Fibroblast of the aortic adventitia (primary cell): ENCODE measurements around the gene NRXN3. TPM values are rescaled to one million over a fixed set of nuclear protein-coding genes. Genes with fewer than 3 reads are reported as not detected.

Experiments
- DNase-seq: peaks from one replicate; pipeline ENCODE4 v3.0.0-alpha.2; 2010; ENCODE audit warnings: low read depth
- H3K4me3 ChIP-seq: 2 replicates; pipeline ENCODE4 v1.5.1; 2011; ENCODE audit warnings: low read depth, mild to moderate bottlenecking, control low read depth, low read length, moderate library complexity
- CTCF ChIP-seq: IDR thresholded peaks from 2 replicates; pipeline ENCODE4 v1.5.1; 2011; ENCODE audit warnings: mild to moderate bottlenecking, low read length, control low read depth, inconsistent platforms; ENCODE audit not compliant: insufficient read depth
- total RNA-seq: library from RNA; depleted of rRNA; stranded (reverse); fragments of >200 nt; gene quantifications from 2 replicates; pipeline ENCODE4 v1.2.3, GENCODE V29; 2012; ENCODE audit warnings: low replicate concordance

The NRXN3 gene
- total RNA-seq, 1 donor, result 0.18 TPM

- no peak for TF ChIP-seq CTCF
- H3K4me3 ChIP-seq, result no peak overlapping the region
- no peak for DNase-seq
Observed at GRCh38 chr14:79285263-79285662, 1115.1 kb downstream of the NRXN3 start.

- H3K4me3 ChIP-seq, result no peak overlapping the region
- no peak for TF ChIP-seq CTCF
- DNase-seq, result no peak
Observed at GRCh38 chr14:79287976-79288375, 1117.8 kb downstream of the NRXN3 start.

- no peak for TF ChIP-seq CTCF
- H3K4me3 ChIP-seq, result no peak overlapping the region
- no peak for DNase-seq
Observed at GRCh38 chr14:79293482-79294177, 1123.5 kb downstream of the NRXN3 start.

GRCh38 chr14:79294499-79294898, 1124.3 kb downstream of the NRXN3 start:
- DNase-seq, result no peak
- no peak overlapping the region for H3K4me3 ChIP-seq
- no peak for TF ChIP-seq CTCF

- H3K4me3 ChIP-seq, result no peak overlapping the region
- DNase-seq, result no peak
- TF ChIP-seq CTCF, result no peak
Observed at GRCh38 chr14:79295385-79295784, 1125.2 kb downstream of the NRXN3 start.

GRCh38 chr14:79298373-79298772, 1128.2 kb downstream of the NRXN3 start:
- no peak overlapping the region for H3K4me3 ChIP-seq
- TF ChIP-seq CTCF, result no peak
- DNase-seq, result no peak

- no peak overlapping the region for H3K4me3 ChIP-seq
- TF ChIP-seq CTCF, result no peak
- DNase-seq, result no peak
Observed at GRCh38 chr14:79299162-79299561, 1129.0 kb downstream of the NRXN3 start.
